GM12872 (cell line): Measurements from ENCODE around the gene CTNNA3.

Experiments
- CTCF ChIP-seq: IDR thresholded peaks from 3 replicates; pipeline ENCODE4 v1.5.1; 2011; ENCODE audit warnings: low read depth, mild to moderate bottlenecking, low read length, moderate library complexity; ENCODE audit not compliant: insufficient read depth

The CTNNA3 gene

DNA sequence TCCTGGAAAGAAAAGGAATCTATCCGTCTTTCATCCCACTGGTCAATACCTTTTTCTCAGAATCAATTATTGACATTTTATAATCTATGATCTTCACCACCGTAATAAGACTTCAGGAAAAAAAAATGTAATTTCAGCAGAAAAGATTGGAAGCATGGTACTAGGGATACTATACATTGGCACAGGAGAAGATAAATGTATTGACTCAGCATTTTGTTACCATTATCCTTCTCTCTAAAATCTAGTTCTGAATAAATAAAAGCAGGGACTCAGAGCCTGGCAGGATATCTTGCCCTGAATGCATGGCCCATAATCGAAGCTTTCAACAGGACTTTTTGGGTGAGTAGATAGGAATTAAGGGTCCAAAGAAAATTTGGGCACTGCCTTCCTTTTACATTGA lies 649.5 kb downstream of the CTNNA3 start:
- TF ChIP-seq CTCF: no peak

DNA sequence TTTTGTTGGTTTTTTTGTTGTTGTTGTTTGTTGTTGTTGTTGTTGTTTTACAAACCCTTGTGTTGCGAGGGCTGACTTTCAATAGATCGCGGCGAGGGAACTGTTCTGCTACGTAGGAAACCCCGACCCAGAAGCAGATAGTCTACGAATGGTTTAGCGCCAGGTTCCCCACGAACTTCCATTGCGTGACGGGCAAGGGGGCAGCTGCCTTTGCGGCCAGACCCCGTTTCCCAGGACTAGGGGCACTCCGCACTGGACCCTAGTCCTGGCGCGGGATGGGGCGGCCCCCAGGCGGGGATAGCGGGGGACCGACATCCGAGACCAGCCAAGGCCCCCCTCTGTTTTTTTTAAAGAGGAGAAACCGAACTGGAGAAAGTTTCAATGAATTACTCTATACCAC lies 650.6 kb downstream of the CTNNA3 start:
- no peak for TF ChIP-seq CTCF

DNA sequence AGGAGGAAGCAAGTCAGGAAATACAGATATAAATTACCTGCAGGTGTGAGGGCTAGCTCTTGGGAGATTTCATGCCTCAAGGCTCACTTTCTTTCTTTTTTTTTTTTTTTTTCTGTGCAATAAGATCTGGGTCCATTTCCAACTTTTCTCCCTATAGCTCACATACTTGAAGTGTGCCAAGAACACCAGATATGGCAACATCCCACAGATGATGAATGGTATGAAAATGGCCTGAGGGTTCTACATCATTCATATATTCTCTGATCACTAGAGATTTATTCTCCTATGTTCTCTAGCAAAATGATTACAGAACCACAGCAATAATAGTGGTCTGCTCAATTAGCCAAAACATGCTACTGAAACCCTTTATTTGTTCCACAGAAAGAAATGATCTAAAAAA lies 653.0 kb downstream of the CTNNA3 start:
- no peak for TF ChIP-seq CTCF

DNA sequence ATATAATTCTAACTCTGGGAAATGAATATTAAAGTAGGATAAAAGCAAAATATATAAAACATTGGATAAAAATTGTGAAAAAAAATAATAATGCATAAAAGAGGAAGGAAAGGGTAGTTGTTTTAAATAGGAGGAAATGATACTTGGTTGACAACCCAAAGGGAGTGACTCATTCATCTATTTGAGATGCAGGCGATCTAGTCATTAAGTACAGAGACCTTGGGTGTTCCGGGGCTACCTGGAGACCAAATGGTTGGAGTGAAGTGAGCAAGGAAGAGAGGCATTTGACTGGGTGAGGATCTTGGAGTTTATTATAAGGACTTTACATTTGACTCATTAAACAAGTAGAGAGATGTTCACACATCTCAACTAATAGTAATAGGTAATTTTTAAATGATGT lies 659.2 kb downstream of the CTNNA3 start:
- no peak for TF ChIP-seq CTCF

GRCh38 chr10:67033878-67034277 lies 662.1 kb downstream of the CTNNA3 start:
- TF ChIP-seq CTCF: no peak

DNA sequence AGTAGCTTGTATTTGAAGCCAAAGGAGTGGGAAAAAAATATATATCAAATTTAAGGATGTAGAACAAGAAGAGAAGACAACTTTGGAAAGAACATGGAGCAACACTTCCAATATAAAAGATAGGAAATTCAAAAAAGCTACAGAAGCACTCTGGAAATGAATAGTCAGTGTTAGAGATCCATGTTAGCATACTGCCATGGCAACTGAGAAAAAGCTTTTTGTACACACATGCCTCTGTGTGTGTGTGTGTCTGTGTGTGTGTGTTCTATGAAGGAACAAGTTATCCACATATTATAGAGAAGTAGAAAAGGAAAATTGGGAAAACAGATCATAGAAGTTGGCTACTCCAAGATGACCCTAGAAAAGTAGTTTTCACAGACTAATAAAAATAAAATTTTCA lies 673.9 kb downstream of the CTNNA3 start:
- no peak for TF ChIP-seq CTCF

DNA sequence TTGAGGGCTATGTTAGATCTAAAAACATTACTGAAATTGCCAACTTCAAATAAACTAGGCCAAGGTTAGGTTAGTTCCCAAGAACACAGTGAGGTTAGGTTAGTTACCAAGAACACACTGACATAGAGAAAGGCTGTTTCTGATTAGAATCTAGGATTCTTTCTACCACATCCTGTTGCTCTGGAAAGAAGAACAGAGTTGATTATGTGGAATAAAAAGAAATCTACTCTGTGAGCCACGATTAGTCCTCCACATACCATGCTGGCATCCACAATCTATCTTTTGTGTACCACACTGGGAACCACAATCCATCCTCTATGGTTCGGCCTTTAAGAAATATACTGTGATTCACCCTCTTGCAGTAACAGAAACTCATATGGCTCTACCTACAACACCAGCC lies 678.8 kb downstream of the CTNNA3 start:
- TF ChIP-seq CTCF: no peak

DNA sequence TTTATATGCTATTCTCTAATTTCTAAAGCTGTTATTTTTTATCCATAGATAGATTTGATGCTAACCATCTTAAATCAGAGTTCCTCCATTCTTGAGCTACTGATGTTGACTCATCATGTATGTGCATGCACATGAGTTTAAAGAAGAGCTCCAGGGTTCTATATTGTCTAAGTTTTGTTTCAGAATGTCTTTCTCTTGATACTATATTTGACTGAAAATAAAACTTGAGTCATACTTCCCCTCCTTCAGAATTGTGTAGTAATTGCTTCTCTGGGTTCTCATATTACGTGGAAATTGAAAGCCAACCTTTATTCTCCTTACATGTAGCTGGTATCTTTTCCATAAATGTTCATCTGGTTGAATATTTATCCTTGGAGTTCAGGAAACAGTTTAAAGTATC lies 680.8 kb downstream of the CTNNA3 start:
- no peak for TF ChIP-seq CTCF
